GM21786 (cell line): ENCODE data around the gene CEP63.

ENCODE experiments used
- ATAC-seq: cut with Tn5 transposase; IDR thresholded peaks from one replicate; pipeline ENCODE4 v1.9.1; 2021; ENCODE audit not compliant: unreplicated experiment

CEP63 gene

DNA sequence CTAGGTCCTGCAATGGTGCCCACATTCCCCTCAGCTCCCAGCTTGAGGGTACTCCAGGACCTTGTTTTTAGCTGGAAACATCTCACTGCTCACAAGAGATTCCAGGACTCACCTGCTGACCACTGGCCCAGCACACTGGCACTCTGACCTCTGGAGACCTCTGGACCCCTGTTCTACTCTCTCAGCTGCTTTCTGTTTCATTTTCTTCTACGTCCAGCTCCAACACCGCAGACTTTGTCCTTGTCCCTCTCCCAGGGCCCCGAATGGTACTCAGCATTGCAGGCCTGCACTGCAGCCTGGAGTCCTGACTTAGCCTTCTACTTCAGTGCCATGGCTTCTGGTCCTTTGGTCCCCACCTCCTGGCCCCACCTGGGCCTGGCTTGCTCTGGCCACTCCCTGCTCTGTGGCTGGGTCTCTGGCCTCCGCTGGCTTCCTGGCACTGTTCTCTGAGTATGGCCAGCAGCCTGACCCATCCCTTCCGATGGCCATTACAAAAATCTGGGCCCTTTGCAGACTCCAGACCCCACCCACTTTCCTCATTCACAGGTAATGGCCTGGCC is 137.0 kb downstream of the CEP63 start:
- no peak for ATAC-seq

DNA sequence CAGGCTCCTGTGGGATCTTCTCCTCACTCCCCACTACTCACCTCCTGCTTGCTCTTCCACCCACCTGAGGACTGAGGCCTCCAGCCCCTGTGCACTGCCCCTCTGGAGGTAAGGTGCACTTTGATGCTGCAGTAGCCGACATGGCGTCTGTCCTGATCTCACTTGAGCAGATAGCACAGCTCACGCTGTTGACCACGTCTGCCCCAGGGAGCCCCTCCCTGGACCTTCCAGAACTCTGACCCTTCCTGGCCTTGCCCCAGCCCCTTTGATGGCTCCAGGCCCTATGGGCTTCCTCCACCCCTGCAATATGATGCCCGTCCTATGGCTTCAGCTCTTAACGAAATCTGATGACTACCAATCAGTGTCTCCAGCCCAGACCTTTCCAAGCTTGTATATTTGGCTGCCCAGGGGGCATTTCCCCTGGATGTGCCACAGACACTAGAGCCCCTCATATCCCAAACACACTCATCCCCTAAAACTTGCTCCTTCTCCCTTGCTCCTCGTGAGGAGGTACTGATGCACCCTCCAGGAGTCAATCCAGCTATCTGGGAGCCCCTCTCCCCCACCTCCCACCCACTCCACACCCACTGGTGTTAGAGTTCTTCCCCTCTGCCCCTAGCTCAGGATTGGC is 137.9 kb downstream of the CEP63 start:
- no peak for ATAC-seq
